Measurements from ENCODE around the gene ID2.
A peak's percentile ranks its signal among the peaks of the same experiment; 100 is the strongest.

The ID2 gene

GRCh38 chr2:8681786-8682692 is at the start of gene ID2:
TSS of gene ID2 (plus strand) at chr2:8682056. CDS start at chr2:8682166, 110 bp downstream.
- peak; percentile 99 for DNase-seq

- DNase-seq, result no peak
Measured at GRCh38 chr2:8632755-8633154, 49.1 kb upstream of the ID2 start.

GRCh38 chr2:8633186-8633734 is 48.6 kb upstream of the ID2 start:
- no peak for DNase-seq

GRCh38 chr2:8633735-8634313 is 48.0 kb upstream of the ID2 start:
- DNase-seq, result no peak

GRCh38 chr2:8634466-8635172 is 47.2 kb upstream of the ID2 start:
- no peak for DNase-seq

GRCh38 chr2:8636041-8636491 is 45.8 kb upstream of the ID2 start:
- no peak for DNase-seq

GRCh38 chr2:8636721-8637636 is 44.9 kb upstream of the ID2 start:
- no peak for DNase-seq

- DNase-seq, result no peak
Measured at GRCh38 chr2:8638327-8638726, 43.5 kb upstream of the ID2 start.

- DNase-seq, result no peak
Measured at GRCh38 chr2:8639122-8639635, 42.7 kb upstream of the ID2 start.

GRCh38 chr2:8640498-8640897 is 41.4 kb upstream of the ID2 start:
- DNase-seq, result no peak

GRCh38 chr2:8641301-8641965 is 40.4 kb upstream of the ID2 start:
- no peak for DNase-seq

GRCh38 chr2:8642366-8643068 is 39.3 kb upstream of the ID2 start:
- no peak for DNase-seq

GRCh38 chr2:8643250-8643995 is 38.4 kb upstream of the ID2 start:
- no peak for DNase-seq

- DNase-seq, result no peak
Measured at GRCh38 chr2:8643996-8644356, 37.9 kb upstream of the ID2 start.

- peak; percentile 20 for DNase-seq
Measured at GRCh38 chr2:8644605-8645175, 37.2 kb upstream of the ID2 start.

- no peak for DNase-seq
Measured at GRCh38 chr2:8645176-8645831, 36.6 kb upstream of the ID2 start.

GRCh38 chr2:8646731-8647461 is 35.0 kb upstream of the ID2 start:
- no peak for DNase-seq

GRCh38 chr2:8647462-8647857 is 34.4 kb upstream of the ID2 start:
- DNase-seq, result no peak
